Colonic mucosa (tissue), 4 donors: ENCODE results near the gene CHRDL2. TPM values are rescaled to one million over a fixed set of nuclear protein-coding genes. Genes with fewer than 3 reads are reported as not detected.

Experiments
- DNase-seq: peaks from one replicate; pipeline ENCODE4 v3.0.0-alpha.2; 2020
- H3K27ac ChIP-seq: fragments of 200-600 bp; one replicate; pipeline ENCODE4 v1.8.0; 2021
- H3K27me3 ChIP-seq: fragments of 200-600 bp; one replicate; pipeline ENCODE4 v1.8.0; 2021
- H3K36me3 ChIP-seq: fragments of 200-600 bp; one replicate; pipeline ENCODE4 v1.8.0; 2021
- H3K4me1 ChIP-seq: fragments of 200-600 bp; one replicate; pipeline ENCODE4 v1.8.0; 2021; ENCODE audit warnings: mild to moderate bottlenecking
- H3K4me3 ChIP-seq: fragments of 200-600 bp; one replicate; pipeline ENCODE4 v1.8.0; 2021
- H3K9ac ChIP-seq, 2 donors: one replicate each; pipeline ENCODE4 v1.7.0; 2013; ENCODE audit warnings: control low read depth in 2 of 2, low read depth in 2 of 2, low read length in 2 of 2
- H3K9me3 ChIP-seq: fragments of 200-600 bp; one replicate; pipeline ENCODE4 v1.8.0; 2021
- intact Hi-C: fragments of 100-400 bp; cut with DNase I; formaldehyde crosslinking; loops from one replicate; pipeline ENCODE4 v1.14.1; 2022
- total RNA-seq, 2 donors: library from RNA; stranded (reverse); fragmentation: NEBNext Ultra II Directional in 1 of 2; extraction: Animal tissue kit (Norgen Biotek cat#: 25700) in 1 of 2; gene quantifications; one replicate each; pipeline ENCODE4 v1.2.1, GENCODE V29; 2021
- TF ChIP-seq, protein P1 (sequence below): fragments of 200-600 bp; IDR thresholded peaks from one replicate; pipeline ENCODE4 v1.8.0; 2022; ENCODE audit warnings: antibody characterized with exemption, mild to moderate bottlenecking
- donor health status: healthy.
- donor health status: DM: no; HTN: no; CAD: no.
- donor health status: DM: no; HTN: no; CAD: no.

CHRDL2 gene
- total RNA-seq, 2 donors from 2014 or later: 0.42 to 26.5 TPM

DNA sequence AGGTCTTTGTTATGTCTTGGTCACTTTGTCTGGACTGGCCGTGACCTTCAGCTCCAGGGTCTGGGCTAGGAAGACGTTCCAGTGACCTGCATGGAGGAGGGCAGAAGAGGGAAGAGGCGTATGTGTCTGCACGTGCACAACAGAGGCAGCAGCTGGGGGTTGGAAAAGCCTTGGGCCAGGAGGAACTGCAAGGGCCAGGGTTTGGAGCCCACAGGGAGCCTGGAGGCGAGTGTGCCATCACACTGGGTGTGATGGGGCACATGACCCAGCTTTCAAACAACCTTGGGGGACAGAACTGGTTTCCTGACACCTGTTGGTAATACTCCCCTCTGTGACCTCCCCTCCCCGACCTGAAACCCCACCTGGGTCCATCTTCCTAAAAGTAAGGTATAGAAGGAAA is 34.7 kb downstream of the CHRDL2 start:
- intact Hi-C loops: no loop called here
- Histone ChIP-seq H3K27me3 (no peaks in the 10 kb centered on the region), H3K9ac (no peak overlapping the region), H3K9me3 (no peaks in the 10 kb centered on the region), H3K27ac (peak overlapping the region; percentile 47), H3K4me1 (no peaks in the 10 kb centered on the region), H3K4me3 (no peak overlapping the region), H3K36me3 (no peaks in the 10 kb centered on the region)
- no peak for DNase-seq
- TF ChIP-seq, protein P1, sequence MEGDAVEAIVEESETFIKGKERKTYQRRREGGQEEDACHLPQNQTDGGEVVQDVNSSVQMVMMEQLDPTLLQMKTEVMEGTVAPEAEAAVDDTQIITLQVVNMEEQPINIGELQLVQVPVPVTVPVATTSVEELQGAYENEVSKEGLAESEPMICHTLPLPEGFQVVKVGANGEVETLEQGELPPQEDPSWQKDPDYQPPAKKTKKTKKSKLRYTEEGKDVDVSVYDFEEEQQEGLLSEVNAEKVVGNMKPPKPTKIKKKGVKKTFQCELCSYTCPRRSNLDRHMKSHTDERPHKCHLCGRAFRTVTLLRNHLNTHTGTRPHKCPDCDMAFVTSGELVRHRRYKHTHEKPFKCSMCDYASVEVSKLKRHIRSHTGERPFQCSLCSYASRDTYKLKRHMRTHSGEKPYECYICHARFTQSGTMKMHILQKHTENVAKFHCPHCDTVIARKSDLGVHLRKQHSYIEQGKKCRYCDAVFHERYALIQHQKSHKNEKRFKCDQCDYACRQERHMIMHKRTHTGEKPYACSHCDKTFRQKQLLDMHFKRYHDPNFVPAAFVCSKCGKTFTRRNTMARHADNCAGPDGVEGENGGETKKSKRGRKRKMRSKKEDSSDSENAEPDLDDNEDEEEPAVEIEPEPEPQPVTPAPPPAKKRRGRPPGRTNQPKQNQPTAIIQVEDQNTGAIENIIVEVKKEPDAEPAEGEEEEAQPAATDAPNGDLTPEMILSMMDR: no peak

DNA sequence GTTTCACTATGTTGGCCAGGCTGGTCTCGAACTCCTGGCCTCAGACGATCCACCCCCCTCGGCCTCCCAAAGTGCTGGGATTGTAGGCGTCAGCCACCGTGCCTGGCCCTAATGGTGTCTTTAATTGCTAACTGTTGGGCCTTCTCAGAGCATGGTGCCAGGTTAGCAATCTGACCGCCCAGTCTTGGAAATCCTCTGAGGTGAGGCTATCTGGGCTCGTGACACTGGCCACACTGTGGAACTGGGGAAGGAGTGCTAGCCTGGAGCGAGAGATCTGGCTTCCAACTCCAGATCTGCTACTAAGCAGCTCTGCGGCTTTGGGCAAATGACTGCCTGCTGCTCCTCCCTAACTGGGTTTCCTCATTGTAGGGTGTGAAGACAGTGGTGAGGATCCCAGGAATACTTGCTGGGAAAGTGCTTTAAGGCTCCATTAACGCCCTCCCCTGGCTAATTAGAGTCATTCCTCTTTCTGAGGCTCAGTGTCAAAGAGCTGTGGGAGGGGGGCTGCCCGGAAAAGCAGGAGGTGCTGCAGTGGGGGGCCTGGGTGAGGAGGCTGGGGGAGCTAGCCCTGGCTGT is 35.4 kb downstream of the CHRDL2 start:
- DNase-seq: no peak
- Histone ChIP-seq H3K27me3 (no peaks in the 10 kb centered on the region), H3K9ac (no peak overlapping the region), H3K9me3 (no peaks in the 10 kb centered on the region), H3K27ac (peak overlapping the region; percentile 32), H3K4me1 (no peaks in the 10 kb centered on the region), H3K36me3 (no peaks in the 10 kb centered on the region), H3K4me3 (no peak overlapping the region)
- intact Hi-C loops: no loop called here
- TF ChIP-seq, protein P1: no peak

- intact Hi-C loops: no loop called here
Observed at GRCh38 chr11:74694136-74694930, 36.9 kb downstream of the CHRDL2 start.

DNA sequence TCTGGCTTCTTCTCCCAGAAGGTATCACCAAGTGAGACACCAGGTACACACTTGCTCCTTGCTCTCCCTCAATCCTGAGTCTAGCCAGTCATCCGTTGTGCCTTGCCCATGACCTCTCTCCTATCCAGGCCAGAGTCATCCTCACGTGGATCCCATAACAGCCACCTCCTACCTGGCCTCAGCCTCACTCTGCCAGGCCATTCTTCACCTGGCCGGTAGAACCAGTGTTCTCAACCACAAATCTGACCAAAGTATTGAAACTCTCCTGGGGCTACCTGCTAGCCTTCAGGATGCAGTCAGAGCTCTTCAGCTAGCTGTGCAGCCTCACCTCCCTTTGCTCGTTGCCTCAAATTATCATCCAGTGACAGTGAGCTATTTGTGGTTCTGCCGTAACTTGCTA is 37.7 kb downstream of the CHRDL2 start:
- DNase-seq: no peak
- no peak overlapping the region for H3K9ac ChIP-seq
- no peaks in the 10 kb centered on the region for H3K9me3 ChIP-seq
- intact Hi-C loops: no loop called here
- TF ChIP-seq, protein P1: no peak
- no peaks in the 10 kb centered on the region for H3K27me3 ChIP-seq
- H3K4me1 ChIP-seq: no peaks in the 10 kb centered on the region
- no peak overlapping the region for H3K27ac ChIP-seq
- no peak overlapping the region for H3K4me3 ChIP-seq
- H3K36me3 ChIP-seq: no peaks in the 10 kb centered on the region

More at GRCh38 chr11:74694136-74694930, 36.9 kb downstream of the CHRDL2 start:
- no peak overlapping the region for H3K9ac ChIP-seq
- H3K36me3 ChIP-seq: no peaks in the 10 kb centered on the region
- no peaks in the 10 kb centered on the region for H3K4me1 ChIP-seq
- no peaks in the 10 kb centered on the region for H3K9me3 ChIP-seq
- TF ChIP-seq, protein P1: no peak
- H3K4me3 ChIP-seq: no peak overlapping the region
- H3K27me3 ChIP-seq: no peaks in the 10 kb centered on the region
- no peak overlapping the region for H3K27ac ChIP-seq
- no peak for DNase-seq

GRCh38 chr11:74691755-74692154 is 39.5 kb downstream of the CHRDL2 start:
- Histone ChIP-seq H3K9me3 (no peaks in the 10 kb centered on the region), H3K4me1 (no peaks in the 10 kb centered on the region), H3K36me3 (no peaks in the 10 kb centered on the region), H3K4me3 (no peak overlapping the region), H3K27me3 (no peaks in the 10 kb centered on the region), H3K27ac (no peak overlapping the region), H3K9ac (no peak overlapping the region)
- no peak for DNase-seq
- TF ChIP-seq, protein P1: no peak
- intact Hi-C loops: no loop called here
